Gastrocnemius medialis (tissue), 4 donors: Measurements from ENCODE around the gene MTHFD2L.

Source experiments
- POLR2A ChIP-seq, 2 donors: fragments of 450-650 bp; IDR thresholded peaks; one replicate each; pipeline ENCODE4 v1.6.1; 2017; ENCODE audit warnings: antibody characterized with exemption in 2 of 2, mild to moderate bottlenecking in 2 of 2, moderate library complexity in 2 of 2
- TF ChIP-seq, protein P1 (sequence below), 5 experiments: fragments of 450-650 bp in 3 of 5; fragments of 200-600 bp in 2 of 5; sonication (generic) in 2 of 5; IDR thresholded peaks in 4 of 5; conservative IDR thresholded peaks in 1 of 5; 1 replicate in 4 of 5; 2 replicates in 1 of 5; pipeline ENCODE4 v1.5.1; 2016 to 2019; ENCODE audit warnings: antibody characterized with exemption in 5 of 5, mild to moderate bottlenecking in 3 of 5, moderate library complexity in 3 of 5

DNA sequence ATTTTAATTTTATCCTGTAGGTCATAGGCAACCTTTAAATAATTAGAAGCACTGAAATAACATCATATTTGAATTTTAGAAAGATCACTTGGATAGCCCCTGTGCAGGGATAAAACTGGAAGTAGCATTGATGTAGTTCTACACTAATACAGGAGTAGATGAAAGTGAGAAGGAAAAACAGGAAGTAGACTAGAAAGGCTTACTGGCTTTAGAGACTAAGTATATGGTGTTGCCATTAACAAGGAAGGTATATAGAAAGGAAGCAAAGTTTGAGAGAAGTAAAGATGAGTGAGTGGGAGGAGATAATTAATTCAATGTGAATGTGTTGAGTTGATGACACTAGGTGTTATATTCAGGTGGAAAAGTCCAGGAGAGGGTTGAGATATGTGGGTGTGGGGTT lies 77.2 kb downstream of the MTHFD2L start:
- TF ChIP-seq, protein P1, sequence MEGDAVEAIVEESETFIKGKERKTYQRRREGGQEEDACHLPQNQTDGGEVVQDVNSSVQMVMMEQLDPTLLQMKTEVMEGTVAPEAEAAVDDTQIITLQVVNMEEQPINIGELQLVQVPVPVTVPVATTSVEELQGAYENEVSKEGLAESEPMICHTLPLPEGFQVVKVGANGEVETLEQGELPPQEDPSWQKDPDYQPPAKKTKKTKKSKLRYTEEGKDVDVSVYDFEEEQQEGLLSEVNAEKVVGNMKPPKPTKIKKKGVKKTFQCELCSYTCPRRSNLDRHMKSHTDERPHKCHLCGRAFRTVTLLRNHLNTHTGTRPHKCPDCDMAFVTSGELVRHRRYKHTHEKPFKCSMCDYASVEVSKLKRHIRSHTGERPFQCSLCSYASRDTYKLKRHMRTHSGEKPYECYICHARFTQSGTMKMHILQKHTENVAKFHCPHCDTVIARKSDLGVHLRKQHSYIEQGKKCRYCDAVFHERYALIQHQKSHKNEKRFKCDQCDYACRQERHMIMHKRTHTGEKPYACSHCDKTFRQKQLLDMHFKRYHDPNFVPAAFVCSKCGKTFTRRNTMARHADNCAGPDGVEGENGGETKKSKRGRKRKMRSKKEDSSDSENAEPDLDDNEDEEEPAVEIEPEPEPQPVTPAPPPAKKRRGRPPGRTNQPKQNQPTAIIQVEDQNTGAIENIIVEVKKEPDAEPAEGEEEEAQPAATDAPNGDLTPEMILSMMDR (IDR thresholded peaks at IDR 0.05 in 4 of 5, conservative IDR thresholded peaks at IDR 0.05 in 1 of 5) = no peak
- TF ChIP-seq POLR2A (IDR thresholded peaks at IDR 0.05) = no peak
